Caco-2 (cell line): ENCODE measurements around the gene MVB12A. TPM values are rescaled to one million over a fixed set of nuclear protein-coding genes. Genes with fewer than 3 reads are reported as not detected.

Source experiments
- BruUV-seq: library from RNA; stranded (reverse); fragments of 400-500 nt; replicated peaks from 2 replicates; lab custom pipeline; 2021; lab: Mats Ljungman, UMichigan
- CTCF ChIA-PET: fragments of 300-600 bp; sonication (Branson Sonifier 250); formaldehyde crosslinking; loops from one replicate; lab custom pipeline; 2022; ENCODE audit warnings: antibody characterized with exemption; lab: Charles Lee
- POLR2A ChIA-PET: fragments of 300-600 bp; sonication (Branson Sonifier 250); formaldehyde crosslinking; loops from one replicate; lab custom pipeline; 2022; ENCODE audit warnings: antibody characterized with exemption; lab: Charles Lee
- DNase-seq, 2 experiments: peaks; one replicate each; pipeline versions ENCODE4 v3.0.0 to v3.0.0-alpha.2; 2020 to 2022
- H3K27me3 ChIP-seq: replicated peaks from 2 replicates; pipeline ENCODE4 v1.6.0; 2011; ENCODE audit warnings: low read length; ENCODE audit not compliant: control insufficient read depth, insufficient read depth
- H3K36me3 ChIP-seq: 2 replicates; pipeline ENCODE4 v1.5.1; 2011; ENCODE audit warnings: low read length; ENCODE audit not compliant: control insufficient read depth, insufficient read depth
- H3K4me1 ChIP-seq: fragments of 250-450 bp; sonication (Bioruptor Pico); 2 replicates; pipeline ENCODE4 v1.5.1; 2020; ENCODE audit warnings: mild to moderate bottlenecking
- H3K4me3 ChIP-seq: 2 replicates; pipeline ENCODE4 v1.5.1; 2011; ENCODE audit warnings: low read depth, mild to moderate bottlenecking, control low read depth, low read length
- H3K9me3 ChIP-seq: fragments of 250-450 bp; sonication (Bioruptor Pico); 2 replicates; pipeline ENCODE4 v1.5.1; 2020; ENCODE audit warnings: mild to moderate bottlenecking, moderate library complexity
- H3K27ac Mint-ChIP-seq: one replicate; pipeline ENCODE4 v1.8.0; 2022; ENCODE audit warnings: mixed read lengths; ENCODE audit not compliant: unreplicated experiment
- H3K27me3 Mint-ChIP-seq: one replicate; pipeline ENCODE4 v1.8.0; 2022; ENCODE audit warnings: mixed read lengths; ENCODE audit not compliant: insufficient read depth, unreplicated experiment
- H3K36me3 Mint-ChIP-seq: one replicate; pipeline ENCODE4 v1.8.0; 2022; ENCODE audit warnings: mild to moderate bottlenecking, mixed read lengths; ENCODE audit not compliant: insufficient read depth, unreplicated experiment
- H3K4me1 Mint-ChIP-seq: one replicate; pipeline ENCODE4 v1.8.0; 2022; ENCODE audit warnings: low read depth, mixed read lengths; ENCODE audit not compliant: unreplicated experiment
- H3K4me3 Mint-ChIP-seq: one replicate; pipeline ENCODE4 v1.8.0; 2022; ENCODE audit warnings: mild to moderate bottlenecking, moderate library complexity, mixed read lengths; ENCODE audit not compliant: unreplicated experiment
- H3K9me3 Mint-ChIP-seq: one replicate; pipeline ENCODE4 v1.8.0; 2022; ENCODE audit warnings: mixed read lengths; ENCODE audit not compliant: unreplicated experiment
- intact Hi-C: fragments of 100-400 bp; cut with micrococcal nuclease; formaldehyde crosslinking; loops from one replicate; pipeline ENCODE4 v1.10.0; 2022; ENCODE audit not compliant: unreplicated experiment
- total RNA-seq: library from RNA; stranded (reverse); gene quantifications from 2 replicates; pipeline ENCODE4 v1.2.3, GENCODE V29; 2022
- TF ChIP-seq, protein P1 (sequence below), 2 experiments: fragments of 200-600 bp in 1 of 2; IDR thresholded peaks; 1 replicate in 1 of 2; 2 replicates in 1 of 2; pipeline versions ENCODE4 v1.5.1 to v1.8.0; 2011 to 2022; ENCODE audit warnings: antibody characterized with exemption in 1 of 2, control low read depth in 1 of 2, inconsistent platforms in 1 of 2, low read depth in 1 of 2, low read length in 1 of 2, mild to moderate bottlenecking in 1 of 2, moderate library complexity in 1 of 2; ENCODE audit not compliant: insufficient read depth in 1 of 2, severe bottlenecking in 1 of 2, unreplicated experiment in 1 of 2

MVB12A gene
- total RNA-seq, 1 experiment from 2014 or later: 36.7 TPM

- Mint-ChIP-seq H3K4me1 (no peaks in the 10 kb centered on the region), H3K27me3 (peaks cover 3% of the 10 kb centered on the region), H3K36me3 (no peaks in the 10 kb centered on the region), H3K27ac (no peak overlapping the region), H3K4me3 (no peak overlapping the region), H3K9me3 (no peaks in the 10 kb centered on the region)
- ChIA-PET POLR2A (no interaction called here), CTCF (interaction anchor here (0.6 kb wide), 1 partner anchor 64 kb away, joined by 3 read pairs; no protein-coding TSS in a partner anchor)
- H3K9me3 ChIP-seq: no peaks in the 10 kb centered on the region
- intact Hi-C loops: no loop called here
- DNase-seq: no peak
- TF ChIP-seq, protein P1, sequence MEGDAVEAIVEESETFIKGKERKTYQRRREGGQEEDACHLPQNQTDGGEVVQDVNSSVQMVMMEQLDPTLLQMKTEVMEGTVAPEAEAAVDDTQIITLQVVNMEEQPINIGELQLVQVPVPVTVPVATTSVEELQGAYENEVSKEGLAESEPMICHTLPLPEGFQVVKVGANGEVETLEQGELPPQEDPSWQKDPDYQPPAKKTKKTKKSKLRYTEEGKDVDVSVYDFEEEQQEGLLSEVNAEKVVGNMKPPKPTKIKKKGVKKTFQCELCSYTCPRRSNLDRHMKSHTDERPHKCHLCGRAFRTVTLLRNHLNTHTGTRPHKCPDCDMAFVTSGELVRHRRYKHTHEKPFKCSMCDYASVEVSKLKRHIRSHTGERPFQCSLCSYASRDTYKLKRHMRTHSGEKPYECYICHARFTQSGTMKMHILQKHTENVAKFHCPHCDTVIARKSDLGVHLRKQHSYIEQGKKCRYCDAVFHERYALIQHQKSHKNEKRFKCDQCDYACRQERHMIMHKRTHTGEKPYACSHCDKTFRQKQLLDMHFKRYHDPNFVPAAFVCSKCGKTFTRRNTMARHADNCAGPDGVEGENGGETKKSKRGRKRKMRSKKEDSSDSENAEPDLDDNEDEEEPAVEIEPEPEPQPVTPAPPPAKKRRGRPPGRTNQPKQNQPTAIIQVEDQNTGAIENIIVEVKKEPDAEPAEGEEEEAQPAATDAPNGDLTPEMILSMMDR (IDR thresholded peaks at IDR 0.05; ENCODE audit: insufficient read depth in 1 of 2, low read depth in 1 of 2, low read length in 1 of 2, severe bottlenecking in 1 of 2, unreplicated experiment in 1 of 2): no peak
- no peaks in the 10 kb centered on the region for H3K36me3 ChIP-seq
- no TSS peak for BruUV-seq
- H3K4me1 ChIP-seq: no peaks in the 10 kb centered on the region
- no peaks in the 10 kb centered on the region for H3K27me3 ChIP-seq
- no peak overlapping the region for H3K4me3 ChIP-seq
Observed at GRCh38 chr19:17455308-17456123, 35.7 kb downstream of the MVB12A start.

- peaks cover 3% of the 10 kb centered on the region for H3K27me3 Mint-ChIP-seq
- POLR2A ChIA-PET: no interaction called here
- no TSS peak for BruUV-seq
Observed at GRCh38 chr19:17456127-17456526, 36.3 kb downstream of the MVB12A start.

DNA sequence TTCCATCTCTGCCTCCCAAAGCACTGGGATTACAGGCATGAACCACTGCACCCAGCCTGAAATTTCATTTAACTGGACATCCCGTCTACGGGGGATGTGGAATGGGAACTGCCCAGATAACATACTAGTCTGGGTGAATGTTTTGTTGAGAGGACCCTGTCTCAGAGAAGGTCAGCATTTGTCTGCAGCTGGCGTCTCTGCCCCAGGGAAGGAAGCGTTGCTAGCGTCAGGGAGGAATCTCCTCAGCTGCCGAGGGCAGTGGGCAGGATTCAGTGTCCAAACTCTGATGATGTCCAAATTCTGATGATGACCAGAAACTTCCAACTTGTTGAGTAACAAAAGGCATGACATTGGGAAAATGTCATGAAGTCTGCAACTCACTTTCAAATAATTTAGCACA, 37.8 kb downstream of the MVB12A start:
- peaks cover 3% of the 10 kb centered on the region for H3K27me3 Mint-ChIP-seq
- no peaks in the 10 kb centered on the region for H3K4me1 ChIP-seq
- TF ChIP-seq, protein P1 (IDR thresholded peaks at IDR 0.05; ENCODE audit: insufficient read depth in 1 of 2, low read depth in 1 of 2, low read length in 1 of 2, severe bottlenecking in 1 of 2, unreplicated experiment in 1 of 2): no peak

More at GRCh38 chr19:17456127-17456526, 36.3 kb downstream of the MVB12A start:
- H3K36me3 Mint-ChIP-seq: no peaks in the 10 kb centered on the region
- H3K4me1 ChIP-seq: no peaks in the 10 kb centered on the region
- CTCF ChIA-PET: interaction anchor here (0.5 kb wide), 1 partner anchor 15 kb away, joined by 3 read pairs; no protein-coding TSS in a partner anchor
- DNase-seq: no peak
- no peaks in the 10 kb centered on the region for H3K27me3 ChIP-seq
- TF ChIP-seq, protein P1 (IDR thresholded peaks at IDR 0.05; ENCODE audit: insufficient read depth in 1 of 2, low read depth in 1 of 2, low read length in 1 of 2, severe bottlenecking in 1 of 2, unreplicated experiment in 1 of 2): no peak
- H3K4me3 Mint-ChIP-seq: no peak overlapping the region
- no peaks in the 10 kb centered on the region for H3K9me3 Mint-ChIP-seq
- no peaks in the 10 kb centered on the region for H3K9me3 ChIP-seq
- no peak overlapping the region for H3K4me3 ChIP-seq
- H3K27ac Mint-ChIP-seq: no peak overlapping the region
- H3K36me3 ChIP-seq: no peaks in the 10 kb centered on the region
- no peaks in the 10 kb centered on the region for H3K4me1 Mint-ChIP-seq
- intact Hi-C loops: no loop called here

More for the DNA sequence above, 37.8 kb downstream of the MVB12A start:
- no peaks in the 10 kb centered on the region for H3K4me1 Mint-ChIP-seq
- H3K9me3 Mint-ChIP-seq: no peaks in the 10 kb centered on the region
- ChIA-PET POLR2A (no interaction called here), CTCF (no interaction called here)
- H3K27ac Mint-ChIP-seq: no peak overlapping the region
- no peaks in the 10 kb centered on the region for H3K36me3 ChIP-seq
- no peak for DNase-seq
- intact Hi-C loops: no loop called here
- no peaks in the 10 kb centered on the region for H3K9me3 ChIP-seq
- no peaks in the 10 kb centered on the region for H3K27me3 ChIP-seq
- no peak overlapping the region for H3K4me3 Mint-ChIP-seq
- H3K4me3 ChIP-seq: no peak overlapping the region
- H3K36me3 Mint-ChIP-seq: no peaks in the 10 kb centered on the region
- BruUV-seq: no TSS peak
